Adrenal gland (tissue), 12 donors: Measurements from ENCODE around the gene TNS3. TPM values are rescaled to one million over a fixed set of nuclear protein-coding genes. Genes with fewer than 3 reads are reported as not detected.

Experiments used
- DNase-seq, 7 donors: peaks; one replicate each; pipeline ENCODE4 v3.0.0-alpha.2; 2019 to 2020
- H3K27ac ChIP-seq, 5 donors: fragments of 200-600 bp; sonication (generic) in 4 of 5; 1 replicate in 3 of 5; 2 replicates in 2 of 5; pipeline versions ENCODE4 v1.5.1 to v1.8.0; 2016 to 2020; ENCODE audit warnings: mild to moderate bottlenecking in 1 of 5
- H3K27me3 ChIP-seq: fragments of 200-600 bp; 2 replicates; pipeline ENCODE4 v1.8.0; 2021
- H3K36me3 ChIP-seq, 2 donors: fragments of 200-600 bp; replicated peaks in 1 of 2; 1 replicate in 1 of 2; 2 replicates in 1 of 2; pipeline versions ENCODE4 v1.5.1 to v1.8.0; 2018 to 2022
- H3K4me1 ChIP-seq, 2 donors: fragments of 200-600 bp; replicated peaks in 1 of 2; 1 replicate in 1 of 2; 2 replicates in 1 of 2; pipeline versions ENCODE4 v1.5.1 to v1.8.0; 2018 to 2021
- H3K4me3 ChIP-seq, 4 donors: fragments of 200-600 bp; sonication (generic) in 3 of 4; one replicate each; pipeline ENCODE4 v1.5.1; 2016 to 2018
- H3K9me3 ChIP-seq, 3 donors: fragments of 200-600 bp; sonication (generic) in 1 of 3; replicated peaks in 1 of 3; 1 replicate in 2 of 3; 2 replicates in 1 of 3; pipeline versions ENCODE4 v1.5.1 to v1.8.0; 2016 to 2021
- POLR2A ChIP-seq, 2 donors: fragments of 450-650 bp; IDR thresholded peaks; one replicate each; pipeline ENCODE4 v1.6.1; 2017; ENCODE audit warnings: antibody characterized with exemption in 2 of 2, mild to moderate bottlenecking in 2 of 2, moderate library complexity in 1 of 2
- WGBS, 4 donors: extraction: QIAGEN DNeasy Blood & Tissue Kit in 2 of 4; methylation state at CpG; one replicate each; pipeline versions ENCODE4 v1.1.5 to v1.1.7; 2013 to 2017; 5-methylcytosine and 5-hydroxymethylcytosine counted together
- intact Hi-C, 2 donors: fragments of 100-400 bp; cut with DNase I; formaldehyde crosslinking; loops; one replicate each; pipeline versions ENCODE4 v1.14.1 to v1.15.0; 2022 to 2023
- polyA plus RNA-seq, 3 donors: library from polyadenylated mRNA; stranded (reverse); fragments of 200-250 nt in 2 of 3; fragments of 350-450 nt in 1 of 3; fragmentation: Illumina TruSeq in 1 of 3; extraction: RNeasy Lipid Tissue Mini Kit (QIAGEN cat#74804) in 1 of 3; gene quantifications; one replicate each; pipeline ENCODE4 v1.2.3, GENCODE V29; 2013 to 2014
- total RNA-seq, 9 donors: library from RNA; depleted of rRNA in 4 of 9; stranded (reverse); fragments of >200 nt in 4 of 9; fragments of 120-200 nt in 1 of 9; fragmentation: NEBNext Ultra II Directional in 1 of 9; extraction: Animal tissue kit (Norgen Biotek cat#: 25700) in 1 of 9; gene quantifications; one replicate each; pipeline versions ENCODE4 v1.1.0 to v1.2.4, GENCODE V29; 2013 to 2023
- TF ChIP-seq, protein P1 (sequence below), 6 experiments: fragments of 450-650 bp in 4 of 6; fragments of 200-600 bp in 2 of 6; sonication (generic) in 1 of 6; IDR thresholded peaks; 1 replicate in 5 of 6; 2 replicates in 1 of 6; pipeline versions ENCODE4 v1.5.1 to v1.8.0; 2016 to 2021; ENCODE audit warnings: antibody characterized with exemption in 6 of 6, mild to moderate bottlenecking in 2 of 6, moderate library complexity in 1 of 6
- donor health status: healthy with polysubstance abuse.
- donor health status: Bipolar disorder and iron deficiency.
- donor health status: DM: yes; HTN: yes; CAD: no.
- donor health status: DM: no; HTN: no; CAD: no.
- donor health status: DM: no; HTN: no; CAD: no.
- donor health status: DM: yes; HTN: yes; CAD: no.

The TNS3 gene
- total and polyA plus RNA-seq, 12 donors = 21.0 to 188 (median 99.8) TPM

DNA sequence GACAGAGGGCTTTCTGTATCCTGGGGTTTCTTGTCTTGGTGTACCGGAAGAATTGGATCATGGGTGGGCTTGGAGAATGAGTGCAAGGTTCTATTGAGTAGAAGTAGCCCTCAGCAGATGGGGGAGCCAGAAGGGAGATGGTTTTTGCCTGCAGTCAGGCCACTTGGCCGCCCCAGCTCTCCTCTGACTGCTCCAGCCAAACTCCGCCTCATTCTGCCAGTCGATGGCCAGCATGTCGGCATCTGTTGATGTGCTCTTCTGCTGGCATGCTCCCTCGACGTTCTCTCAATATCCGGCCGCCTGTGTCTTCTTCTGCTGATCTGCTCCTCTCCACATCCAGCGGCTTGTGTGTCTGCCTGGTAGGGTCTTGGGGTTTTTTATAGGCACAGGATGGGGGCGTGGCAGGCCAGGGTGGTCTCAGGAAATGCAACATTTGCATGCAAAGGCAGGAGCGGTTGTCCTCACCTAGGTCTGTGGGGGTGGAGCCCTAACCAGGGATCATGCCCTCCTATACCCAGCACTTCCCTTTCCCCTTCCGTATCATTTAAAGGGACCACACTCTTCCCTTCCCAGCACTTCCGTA lies 40.2 kb upstream of the TNS3 start:
- H3K36me3 ChIP-seq = no peaks in the 10 kb centered on the region
- no peak for DNase-seq
- H3K27ac ChIP-seq = peak overlapping the region in 2 of 5 donors; percentile 16 to 26
- 81 to 92% (median 87%) methylated on average over 14 of the region's 14 CpGs for WGBS, 4 donors
- no peaks in the 10 kb centered on the region for H3K27me3 ChIP-seq
- intact Hi-C loops = no loop called here
- no peak overlapping the region for H3K4me3 ChIP-seq
- TF ChIP-seq POLR2A (IDR thresholded peaks at IDR 0.05) = no peak
- H3K9me3 ChIP-seq = no peaks in the 10 kb centered on the region
- peaks cover 0 to 6% of the 10 kb centered on the region in 2 donors for H3K4me1 ChIP-seq

DNA sequence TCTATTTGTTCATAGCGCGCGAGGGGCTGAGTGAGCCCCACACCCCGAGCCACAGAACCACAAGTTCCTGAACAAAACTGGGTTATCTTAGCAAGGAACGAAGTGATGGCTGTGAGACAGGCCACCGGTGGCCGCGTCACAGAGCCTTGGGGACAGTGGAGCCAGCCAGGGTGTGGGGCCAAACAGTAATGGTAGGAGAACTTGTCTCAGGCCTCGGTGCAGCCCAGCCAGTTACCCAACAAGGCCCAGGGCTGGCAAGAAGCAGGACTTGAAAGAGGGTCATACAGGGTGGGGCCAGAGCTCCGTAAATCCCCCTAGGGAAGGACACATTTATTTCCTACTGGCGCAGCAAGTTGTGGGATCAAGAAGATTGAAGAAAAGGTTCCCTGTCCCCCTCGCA lies 39.4 kb upstream of the TNS3 start:
- Histone ChIP-seq H3K36me3 (no peaks in the 10 kb centered on the region), H3K9me3 (no peaks in the 10 kb centered on the region), H3K4me3 (no peak overlapping the region), H3K27me3 (no peaks in the 10 kb centered on the region), H3K27ac (no peak overlapping the region), H3K4me1 (peaks cover 0 to 6% of the 10 kb centered on the region in 2 donors)
- no peak for TF ChIP-seq POLR2A (IDR thresholded peaks at IDR 0.05)
- TF ChIP-seq, protein P1, sequence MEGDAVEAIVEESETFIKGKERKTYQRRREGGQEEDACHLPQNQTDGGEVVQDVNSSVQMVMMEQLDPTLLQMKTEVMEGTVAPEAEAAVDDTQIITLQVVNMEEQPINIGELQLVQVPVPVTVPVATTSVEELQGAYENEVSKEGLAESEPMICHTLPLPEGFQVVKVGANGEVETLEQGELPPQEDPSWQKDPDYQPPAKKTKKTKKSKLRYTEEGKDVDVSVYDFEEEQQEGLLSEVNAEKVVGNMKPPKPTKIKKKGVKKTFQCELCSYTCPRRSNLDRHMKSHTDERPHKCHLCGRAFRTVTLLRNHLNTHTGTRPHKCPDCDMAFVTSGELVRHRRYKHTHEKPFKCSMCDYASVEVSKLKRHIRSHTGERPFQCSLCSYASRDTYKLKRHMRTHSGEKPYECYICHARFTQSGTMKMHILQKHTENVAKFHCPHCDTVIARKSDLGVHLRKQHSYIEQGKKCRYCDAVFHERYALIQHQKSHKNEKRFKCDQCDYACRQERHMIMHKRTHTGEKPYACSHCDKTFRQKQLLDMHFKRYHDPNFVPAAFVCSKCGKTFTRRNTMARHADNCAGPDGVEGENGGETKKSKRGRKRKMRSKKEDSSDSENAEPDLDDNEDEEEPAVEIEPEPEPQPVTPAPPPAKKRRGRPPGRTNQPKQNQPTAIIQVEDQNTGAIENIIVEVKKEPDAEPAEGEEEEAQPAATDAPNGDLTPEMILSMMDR (IDR thresholded peaks at IDR 0.05) = no peak
- intact Hi-C loops = no loop called here
- 90 to 95% (median 93%) methylated on average over 12 of the region's 12 CpGs for WGBS, 4 donors
- no peak for DNase-seq

DNA sequence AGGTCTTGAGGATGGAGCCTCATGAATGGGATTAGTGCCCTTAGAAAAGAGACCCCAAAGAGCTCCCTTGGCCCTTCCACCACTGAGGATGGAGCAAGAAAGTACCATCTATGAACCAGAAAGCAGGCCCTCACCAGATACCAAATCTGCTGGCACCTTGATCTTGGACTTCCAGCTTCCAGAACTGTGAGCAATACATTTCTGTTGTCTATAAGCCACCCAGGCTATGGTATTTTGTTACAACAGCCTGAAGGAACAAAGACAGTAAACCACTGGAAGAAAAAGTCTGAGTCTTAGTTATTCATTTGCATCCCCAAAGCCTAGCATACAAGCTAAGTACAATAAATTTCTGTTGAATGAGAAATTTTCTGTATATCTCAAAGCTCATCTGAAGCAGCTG lies 37.9 kb upstream of the TNS3 start:
- H3K4me1 ChIP-seq = peaks cover 0 to 6% of the 10 kb centered on the region in 2 donors
- no peaks in the 10 kb centered on the region for H3K36me3 ChIP-seq
- H3K9me3 ChIP-seq = no peaks in the 10 kb centered on the region
- no peak for DNase-seq
- no peaks in the 10 kb centered on the region for H3K27me3 ChIP-seq
- H3K27ac ChIP-seq = no peak overlapping the region
- no peak overlapping the region for H3K4me3 ChIP-seq
- intact Hi-C loops = no loop called here
- no peak for TF ChIP-seq POLR2A (IDR thresholded peaks at IDR 0.05)
- TF ChIP-seq, protein P1 (IDR thresholded peaks at IDR 0.05) = no peak

DNA sequence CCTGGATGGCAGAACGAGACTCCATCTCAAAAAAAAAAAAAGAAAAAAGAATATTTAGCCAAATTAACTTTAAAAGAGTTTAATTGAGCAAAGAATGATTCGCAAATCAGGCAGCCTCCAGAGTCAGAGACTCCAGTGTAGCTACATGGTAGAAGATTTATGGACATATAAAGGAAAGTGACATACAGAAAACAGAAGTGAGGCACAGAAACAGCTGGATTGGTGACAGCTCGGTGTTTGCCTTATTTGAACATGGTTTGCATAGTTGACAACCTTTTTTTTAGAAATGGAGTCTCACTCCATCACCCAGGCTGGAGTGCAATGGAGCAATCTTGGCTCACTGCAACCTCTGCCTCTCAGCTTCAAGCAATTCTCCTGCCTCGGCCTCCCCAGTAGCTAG lies 35.2 kb upstream of the TNS3 start:
- H3K27me3 ChIP-seq = no peaks in the 10 kb centered on the region
- H3K4me1 ChIP-seq = peaks cover 0 to 5% of the 10 kb centered on the region in 2 donors
- 81 to 89% (median 85%) methylated on average over 4 of the region's 4 CpGs for WGBS, 4 donors
- no peak overlapping the region for H3K27ac ChIP-seq
- H3K36me3 ChIP-seq = no peaks in the 10 kb centered on the region
- TF ChIP-seq, protein P1 (IDR thresholded peaks at IDR 0.05) = no peak
- intact Hi-C loops = no loop called here
- no peaks in the 10 kb centered on the region for H3K9me3 ChIP-seq
- H3K4me3 ChIP-seq = no peak overlapping the region
- no peak for DNase-seq

DNA sequence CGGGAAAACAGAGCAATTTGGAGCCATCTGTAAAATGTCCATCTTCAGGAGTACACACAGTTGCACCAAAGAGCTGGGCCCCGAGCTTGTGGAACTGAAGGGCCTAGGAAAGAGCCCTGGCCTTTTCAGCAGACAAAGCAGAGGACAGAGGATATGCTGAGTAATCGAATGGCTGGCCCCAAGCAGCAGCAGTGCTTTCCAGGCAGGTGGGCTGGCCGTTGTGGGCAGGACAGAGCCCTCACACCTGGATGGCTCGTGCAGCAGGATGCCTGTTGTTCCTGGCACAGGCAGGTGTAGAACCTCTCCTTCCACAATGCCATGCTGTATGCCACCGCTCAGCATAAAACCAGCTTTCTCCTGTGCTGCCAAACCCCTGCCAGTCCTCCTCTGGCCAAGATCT lies 32.5 kb upstream of the TNS3 start:
- H3K4me1 ChIP-seq = no peaks in the 10 kb centered on the region

More for the DNA sequence above, 32.5 kb upstream of the TNS3 start:
- Histone ChIP-seq H3K27ac (no peak overlapping the region), H3K9me3 (no peaks in the 10 kb centered on the region), H3K4me3 (no peak overlapping the region), H3K27me3 (no peaks in the 10 kb centered on the region), H3K36me3 (no peaks in the 10 kb centered on the region)
- WGBS, 4 donors = 87 to 98% (median 90%) methylated on average over 4 to 6 of the region's 6 CpGs
- intact Hi-C loops = no loop called here
- TF ChIP-seq, protein P1 (IDR thresholded peaks at IDR 0.05) = no peak
- DNase-seq = no peak
